ENCODE data around the gene ANKRD61. TPM values are rescaled to one million over a fixed set of nuclear protein-coding genes. Genes with fewer than 3 reads are reported as not detected.
A peak's percentile ranks its signal among the peaks of the same experiment; 100 is the strongest.
"Not testable (repeated sequence)": the region's sequence is repeated elsewhere in the genome, so short reads cannot be mapped to it uniquely, and the experiment has no call there.

Gene ANKRD61
- total RNA-seq, 1 experiment from 2014 or later = 0.24 TPM

DNA sequence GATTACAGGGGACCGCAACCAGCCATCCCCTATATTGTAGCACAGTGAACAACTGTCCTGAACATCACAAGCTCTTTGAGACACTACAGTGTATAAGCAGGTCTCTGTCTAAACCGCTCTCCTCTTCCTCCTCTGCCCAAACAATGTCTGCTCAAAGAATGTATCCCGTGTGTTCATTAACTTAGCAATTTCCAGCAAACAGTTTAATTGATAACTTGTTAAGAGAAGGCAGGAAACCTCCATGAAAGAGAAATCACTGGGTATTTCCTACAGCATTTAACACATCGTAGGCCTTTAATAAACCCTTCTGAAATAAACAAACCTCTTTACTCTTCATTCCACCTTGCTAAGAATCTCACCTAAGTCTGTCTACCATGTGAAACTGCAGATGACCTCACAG is 23.8 kb upstream of the ANKRD61 start:
- TF ChIP-seq, protein P1, sequence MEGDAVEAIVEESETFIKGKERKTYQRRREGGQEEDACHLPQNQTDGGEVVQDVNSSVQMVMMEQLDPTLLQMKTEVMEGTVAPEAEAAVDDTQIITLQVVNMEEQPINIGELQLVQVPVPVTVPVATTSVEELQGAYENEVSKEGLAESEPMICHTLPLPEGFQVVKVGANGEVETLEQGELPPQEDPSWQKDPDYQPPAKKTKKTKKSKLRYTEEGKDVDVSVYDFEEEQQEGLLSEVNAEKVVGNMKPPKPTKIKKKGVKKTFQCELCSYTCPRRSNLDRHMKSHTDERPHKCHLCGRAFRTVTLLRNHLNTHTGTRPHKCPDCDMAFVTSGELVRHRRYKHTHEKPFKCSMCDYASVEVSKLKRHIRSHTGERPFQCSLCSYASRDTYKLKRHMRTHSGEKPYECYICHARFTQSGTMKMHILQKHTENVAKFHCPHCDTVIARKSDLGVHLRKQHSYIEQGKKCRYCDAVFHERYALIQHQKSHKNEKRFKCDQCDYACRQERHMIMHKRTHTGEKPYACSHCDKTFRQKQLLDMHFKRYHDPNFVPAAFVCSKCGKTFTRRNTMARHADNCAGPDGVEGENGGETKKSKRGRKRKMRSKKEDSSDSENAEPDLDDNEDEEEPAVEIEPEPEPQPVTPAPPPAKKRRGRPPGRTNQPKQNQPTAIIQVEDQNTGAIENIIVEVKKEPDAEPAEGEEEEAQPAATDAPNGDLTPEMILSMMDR (conservative IDR thresholded peaks at IDR 0.05) = no peak
- Mint-ChIP-seq H3K27me3 (ENCODE audit: low read depth) (no peaks in the 10 kb centered on the region), H3K9me3 (no peaks in the 10 kb centered on the region), H3K4me3 (peak overlapping the region; percentile 86 to 92), H3K36me3 (ENCODE audit: insufficient read depth in 1 of 3, low read depth in 3 of 3) (peaks cover 14 to 33% (median 32%) of the 10 kb centered on the region in 3 experiments; a peak in 6 of 7 replicates), H3K4me1 (peaks cover 9 to 22% of the 10 kb centered on the region in 2 experiments), H3K27ac (no peak overlapping the region)
- no peak overlapping the region for H3K9ac ChIP-seq (ENCODE audit: extremely low read depth, insufficient read length, low read length)
- no peak overlapping the region for H3K27ac ChIP-seq (ENCODE audit: insufficient read length, low read depth, low read length)
- H4K8ac ChIP-seq (replicated peaks; ENCODE audit: insufficient read length, low read depth, low read length) = no peak overlapping the region
- H3K27me3 ChIP-seq (ENCODE audit: insufficient read depth, low read length) = no peaks in the 10 kb centered on the region
- H2BK12ac ChIP-seq (ENCODE audit: insufficient read length, low read depth, low read length) = no peak overlapping the region
- H3K9me3 ChIP-seq (ENCODE audit: control insufficient read depth, low read depth, low read length) = no peaks in the 10 kb centered on the region
- no peak overlapping the region for H3T11ph ChIP-seq (ENCODE audit: low read length)
- no peak overlapping the region for H4K91ac ChIP-seq (ENCODE audit: insufficient read length, low read depth, low read length)
- H3K4ac ChIP-seq (ENCODE audit: low read depth, low read length) = no peak overlapping the region
- no peak overlapping the region for H2AFZ ChIP-seq (ENCODE audit: low read length)
- H3K56ac ChIP-seq (ENCODE audit: insufficient read length, low read depth, low read length) = no peak overlapping the region
- no peak overlapping the region for H4K5ac ChIP-seq (ENCODE audit: insufficient read length, low read depth, low read length)
- no peak overlapping the region for H3K4me2 ChIP-seq (ENCODE audit: insufficient read depth, insufficient read length, low read length)
- peaks cover 11% of the 10 kb centered on the region for H3K79me1 ChIP-seq (ENCODE audit: insufficient read depth, low read depth, low read length, poor library complexity, severe bottlenecking)
- no peak for DNase-seq
- H3K23me2 ChIP-seq (ENCODE audit: insufficient read length, low read depth, low read length, poor library complexity, severe bottlenecking) = peaks cover 2% of the 10 kb centered on the region
- H3K4me1 ChIP-seq (ENCODE audit: insufficient read depth, low read length) = no peaks in the 10 kb centered on the region
- no peak overlapping the region for H2AK5ac ChIP-seq (ENCODE audit: insufficient read length, low read length)
- H2BK5ac ChIP-seq (ENCODE audit: insufficient read length, low read length) = no peak overlapping the region
- WGBS (ENCODE audit: extremely low coverage, insufficient read length, low lambda C conversion rate) = no CpG with 5 or more reads among the region's 4 CpGs
- H2BK15ac ChIP-seq (ENCODE audit: low read depth, low read length) = no peak overlapping the region
- H2BK120ac ChIP-seq (ENCODE audit: low read depth, low read length, poor library complexity, severe bottlenecking) = no peak overlapping the region
- H3K18ac ChIP-seq (ENCODE audit: insufficient read length, low read depth, low read length) = no peak overlapping the region
- no peak overlapping the region for H2BK20ac ChIP-seq (ENCODE audit: low read depth, low read length, poor library complexity, severe bottlenecking)
- no peak overlapping the region for H3K14ac ChIP-seq (ENCODE audit: insufficient read depth, low read length)
- peaks cover 2% of the 10 kb centered on the region; the same call in 1 of the 2 replicates for H3K79me2 ChIP-seq (ENCODE audit: insufficient read depth, low read length)
- H4K20me1 ChIP-seq (ENCODE audit: control insufficient read depth, insufficient read depth, insufficient read length) = no peaks in the 10 kb centered on the region
- H3K23ac ChIP-seq (ENCODE audit: insufficient read length, low read depth, low read length) = no peak overlapping the region

DNA sequence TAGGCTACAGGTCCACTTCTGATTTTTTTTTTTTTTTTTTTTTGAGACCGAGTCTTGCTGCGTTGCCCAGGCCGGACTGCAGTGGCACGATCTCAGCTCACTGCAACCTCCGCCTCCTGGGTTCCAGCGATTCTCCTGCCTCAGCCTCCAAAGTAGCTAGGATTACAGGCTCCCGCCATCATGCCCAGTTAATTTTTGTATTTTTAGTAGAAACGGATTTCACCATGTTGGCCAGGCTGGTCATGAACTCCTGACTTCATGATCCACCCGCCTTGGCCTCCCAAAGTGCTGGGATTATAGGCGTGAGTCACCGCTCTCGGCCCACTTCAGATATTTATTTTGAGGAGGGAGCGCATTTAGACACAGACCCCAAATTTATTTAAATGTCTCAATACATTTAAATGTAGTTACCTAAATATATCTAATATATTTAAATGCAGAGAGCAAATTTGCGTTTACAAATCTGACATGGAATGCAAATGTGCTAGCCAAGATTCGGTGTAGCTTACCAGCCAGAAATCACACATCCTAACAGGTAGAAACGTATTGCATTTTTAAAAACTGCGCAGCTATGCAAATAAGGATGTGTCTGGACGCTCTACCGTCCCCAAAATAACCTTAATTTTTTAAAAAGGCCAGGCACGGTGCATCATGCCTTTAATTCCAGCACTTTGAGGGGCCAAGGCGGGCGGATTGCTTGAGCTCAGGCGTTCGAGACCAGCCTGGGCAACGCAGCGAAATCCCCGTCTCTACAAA is 23.2 kb upstream of the ANKRD61 start:
- H3K9me3 ChIP-seq (ENCODE audit: control insufficient read depth, low read depth, low read length); H3K9me3 Mint-ChIP-seq; H3K79me2 ChIP-seq (ENCODE audit: insufficient read depth, low read length); H2BK12ac ChIP-seq (ENCODE audit: insufficient read length, low read depth, low read length); H4K20me1 ChIP-seq (ENCODE audit: control insufficient read depth, insufficient read depth, insufficient read length); H3K27ac ChIP-seq (ENCODE audit: insufficient read length, low read depth, low read length); H3T11ph ChIP-seq (ENCODE audit: low read length); H4K5ac ChIP-seq (ENCODE audit: insufficient read length, low read depth, low read length); H2AK5ac ChIP-seq (ENCODE audit: insufficient read length, low read length); H4K91ac ChIP-seq (ENCODE audit: insufficient read length, low read depth, low read length); H3K27me3 Mint-ChIP-seq (ENCODE audit: low read depth); H2BK5ac ChIP-seq (ENCODE audit: insufficient read length, low read length); H3K23ac ChIP-seq (ENCODE audit: insufficient read length, low read depth, low read length); H3K14ac ChIP-seq (ENCODE audit: insufficient read depth, low read length); H3K56ac ChIP-seq (ENCODE audit: insufficient read length, low read depth, low read length); H3K23me2 ChIP-seq (ENCODE audit: insufficient read length, low read depth, low read length, poor library complexity, severe bottlenecking); H2AFZ ChIP-seq (ENCODE audit: low read length); DNase-seq; H2BK20ac ChIP-seq (ENCODE audit: low read depth, low read length, poor library complexity, severe bottlenecking); H4K8ac ChIP-seq (replicated peaks; ENCODE audit: insufficient read length, low read depth, low read length); H2BK15ac ChIP-seq (ENCODE audit: low read depth, low read length); H2BK120ac ChIP-seq (ENCODE audit: low read depth, low read length, poor library complexity, severe bottlenecking); H3K18ac ChIP-seq (ENCODE audit: insufficient read length, low read depth, low read length); H3K4ac ChIP-seq (ENCODE audit: low read depth, low read length); H3K27me3 ChIP-seq (ENCODE audit: insufficient read depth, low read length); H3K4me1 ChIP-seq (ENCODE audit: insufficient read depth, low read length): not testable (repeated sequence)
- Mint-ChIP-seq H3K4me3 (peak overlapping the region; percentile 86 to 92), H3K27ac (0 out of 7 replicates have a peak overlapping the region, but pooled peaks of 1 of the 3 experiments have one; percentile 68), H3K36me3 (ENCODE audit: insufficient read depth in 1 of 3, low read depth in 3 of 3) (peaks cover 18 to 36% (median 35%) of the 10 kb centered on the region in 3 experiments; a peak in 6 of 7 replicates), H3K4me1 (peaks cover 9 to 22% of the 10 kb centered on the region in 2 experiments)
- Histone ChIP-seq H3K4me2 (ENCODE audit: insufficient read depth, insufficient read length, low read length) (peak overlapping the region; percentile 92), H3K79me1 (ENCODE audit: insufficient read depth, low read depth, low read length, poor library complexity, severe bottlenecking) (peaks cover 11% of the 10 kb centered on the region), H3K9ac (ENCODE audit: extremely low read depth, insufficient read length, low read length) (peak overlapping the region; percentile 88)
- no CpG with 5 or more reads among the region's 27 CpGs for WGBS (ENCODE audit: extremely low coverage, insufficient read length, low lambda C conversion rate)

All from H9 (cell line).